Fibroblast of lung (primary cell): ENCODE measurements around the gene TMEM14A.

ENCODE experiments used
- EZH2 ChIP-seq: IDR thresholded peaks from 2 replicates; pipeline ENCODE4 v1.5.1; 2012; ENCODE audit warnings: low read length, control low read depth, mild to moderate bottlenecking; ENCODE audit errors: missing control alignments
- TF ChIP-seq, protein P1 (sequence below), 2 donors: IDR thresholded peaks in 1 of 2; conservative IDR thresholded peaks in 1 of 2; 1 replicate in 1 of 2; 2 replicates in 1 of 2; pipeline ENCODE4 v1.5.1; 2011 to 2012; ENCODE audit warnings: low read length in 2 of 2, control low read depth in 1 of 2, inconsistent platforms in 1 of 2, low read depth in 1 of 2, mild to moderate bottlenecking in 1 of 2

DNA sequence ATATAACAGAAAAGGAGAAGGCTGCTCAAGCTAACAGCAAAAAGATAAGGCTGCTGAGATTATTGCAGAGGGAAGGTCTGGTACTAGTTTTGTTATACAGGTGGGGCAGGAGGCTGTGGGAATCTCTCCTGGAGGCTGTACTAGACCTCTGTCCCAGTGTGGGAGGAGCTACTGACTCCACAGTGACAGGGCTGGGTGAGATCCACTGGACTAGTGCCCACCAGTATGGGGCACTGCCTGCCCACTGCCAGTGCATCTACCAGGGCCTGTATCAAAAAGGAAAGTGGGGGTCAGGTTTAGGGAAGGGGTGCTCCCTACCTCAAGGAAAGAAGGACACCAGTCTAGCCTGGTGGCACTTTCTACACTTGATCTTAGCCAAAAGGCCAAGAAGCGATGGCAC, 62.3 kb downstream of the TMEM14A start:
- TF ChIP-seq, protein P1, sequence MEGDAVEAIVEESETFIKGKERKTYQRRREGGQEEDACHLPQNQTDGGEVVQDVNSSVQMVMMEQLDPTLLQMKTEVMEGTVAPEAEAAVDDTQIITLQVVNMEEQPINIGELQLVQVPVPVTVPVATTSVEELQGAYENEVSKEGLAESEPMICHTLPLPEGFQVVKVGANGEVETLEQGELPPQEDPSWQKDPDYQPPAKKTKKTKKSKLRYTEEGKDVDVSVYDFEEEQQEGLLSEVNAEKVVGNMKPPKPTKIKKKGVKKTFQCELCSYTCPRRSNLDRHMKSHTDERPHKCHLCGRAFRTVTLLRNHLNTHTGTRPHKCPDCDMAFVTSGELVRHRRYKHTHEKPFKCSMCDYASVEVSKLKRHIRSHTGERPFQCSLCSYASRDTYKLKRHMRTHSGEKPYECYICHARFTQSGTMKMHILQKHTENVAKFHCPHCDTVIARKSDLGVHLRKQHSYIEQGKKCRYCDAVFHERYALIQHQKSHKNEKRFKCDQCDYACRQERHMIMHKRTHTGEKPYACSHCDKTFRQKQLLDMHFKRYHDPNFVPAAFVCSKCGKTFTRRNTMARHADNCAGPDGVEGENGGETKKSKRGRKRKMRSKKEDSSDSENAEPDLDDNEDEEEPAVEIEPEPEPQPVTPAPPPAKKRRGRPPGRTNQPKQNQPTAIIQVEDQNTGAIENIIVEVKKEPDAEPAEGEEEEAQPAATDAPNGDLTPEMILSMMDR (conservative IDR thresholded peaks at IDR 0.05 in 1 of 2, IDR thresholded peaks at IDR 0.05 in 1 of 2; ENCODE audit: low read depth in 1 of 2, low read length in 2 of 2), result no peak
- no peak for TF ChIP-seq EZH2
